GM23338 (cell line): ENCODE data around the gene KIAA2012. TPM values are rescaled to one million over a fixed set of nuclear protein-coding genes. Genes with fewer than 3 reads are reported as not detected.

Source experiments
- CREB1 ChIP-seq: fragments of 250-450 bp; sonication (Bioruptor Pico); IDR thresholded peaks from 2 replicates; pipeline ENCODE4 v1.5.0; 2020; ENCODE audit warnings: low read depth, mild to moderate bottlenecking, moderate library complexity
- CTCF ChIP-seq, 2 experiments: fragments of 200-600 bp in 1 of 2; sonication (generic) in 1 of 2; conservative IDR thresholded peaks; 2 replicates each; pipeline versions ENCODE4 v1.5.1 to v1.6.1; 2016 to 2017; ENCODE audit warnings: antibody characterized with exemption in 2 of 2, low read depth in 2 of 2, mild to moderate bottlenecking in 2 of 2, moderate library complexity in 1 of 2
- ETS1 ChIP-seq: IDR thresholded peaks from 2 replicates; pipeline ENCODE4 v1.6.1; 2016; ENCODE audit warnings: antibody characterized with exemption
- EZH2phosphoT487 ChIP-seq: fragments of 200-600 bp; sonication (generic); IDR thresholded peaks from one replicate; pipeline ENCODE4 v1.8.1; 2018; ENCODE audit warnings: antibody characterized with exemption; ENCODE audit not compliant: unreplicated experiment
- NANOG ChIP-seq: IDR thresholded peaks from 2 replicates; pipeline ENCODE4 v1.6.1; 2016; ENCODE audit warnings: antibody characterized with exemption, borderline replicate concordance
- POLR2AphosphoS5 ChIP-seq: IDR thresholded peaks from 2 replicates; pipeline ENCODE4 v1.6.1; 2016; ENCODE audit warnings: antibody characterized with exemption, low read depth
- REST ChIP-seq: IDR thresholded peaks from one replicate; pipeline ENCODE4 v1.6.1; 2018; ENCODE audit warnings: antibody characterized with exemption; ENCODE audit not compliant: unreplicated experiment
- ZNF331 ChIP-seq: fragments of 250-450 bp; sonication (Bioruptor Pico); IDR thresholded peaks from 2 replicates; pipeline ENCODE4 v1.5.0; 2020; ENCODE audit warnings: low read depth, mild to moderate bottlenecking, moderate library complexity
- ZNF462 ChIP-seq: fragments of 250-450 bp; sonication (Bioruptor Pico); IDR thresholded peaks from 2 replicates; pipeline ENCODE4 v1.5.0; 2020; ENCODE audit warnings: mild to moderate bottlenecking, moderate library complexity
- polyA plus RNA-seq: library from polyadenylated mRNA; unstranded; fragments of >200 nt; fragmentation: Nextera tagmentation; extraction: Ambion mirVana; gene quantifications from 2 replicates; pipeline ENCODE4 v1.2.1, GENCODE V29; 2016
- total RNA-seq: library from RNA; depleted of rRNA; stranded (reverse); fragments of >200 nt; shearing (Covaris generic); gene quantifications from 2 replicates; pipeline ENCODE4 v1.2.3, GENCODE V29; 2014

Gene KIAA2012
- total and polyA plus RNA-seq, 2 experiments from 2014 or later, result 0.03 to 0.08 TPM

- TF ChIP-seq ZNF462 (CRISPR knock-in tag) (no peak), REST (no peak), POLR2AphosphoS5 (no peak), CTCF (conservative IDR thresholded peaks at IDR 0.05; ENCODE audit: low read depth in 2 of 2) (no peak), ETS1 (no peak), ZNF331 (CRISPR knock-in tag) (no peak), CREB1 (no peak), NANOG (no peak), EZH2phosphoT487 (no peak)
Measured at GRCh38 chr2:202185156-202185555, 112.1 kb downstream of the KIAA2012 start (continued).
